HepG2 (cell line): ENCODE results near the gene CBFA2T2. TPM values are rescaled to one million over a fixed set of nuclear protein-coding genes. Genes with fewer than 3 reads are reported as not detected.
"Not testable (repeated sequence)": the region's sequence is repeated elsewhere in the genome, so short reads cannot be mapped to it uniquely, and the experiment has no call there.

Experiments
- BCL6 ChIP-seq: IDR thresholded peaks from 2 replicates; pipeline ENCODE4 v1.6.1; 2016; ENCODE audit warnings: missing genetic modification reagents, missing compliant biosample characterization
- DNMT1 ChIP-seq: sonication (generic); formaldehyde crosslinking; IDR thresholded peaks from 2 replicates; pipeline ENCODE4 v1.5.1; 2020; ENCODE audit warnings: mild to moderate bottlenecking, missing genetic modification reagents
- ISL2 ChIP-seq: sonication (generic); formaldehyde crosslinking; IDR thresholded peaks from 2 replicates; pipeline ENCODE4 v1.5.0; 2020; ENCODE audit warnings: missing genetic modification reagents
- ISX ChIP-seq: sonication (generic); formaldehyde crosslinking; conservative IDR thresholded peaks from 2 replicates; pipeline ENCODE4 v1.5.0; 2020; ENCODE audit warnings: missing genetic modification reagents
- KAT8 ChIP-seq: IDR thresholded peaks from 2 replicates; pipeline ENCODE4 v1.6.1; 2016; ENCODE audit warnings: missing genetic modification reagents, missing compliant biosample characterization
- LCORL ChIP-seq, 2 experiments: fragments of 450-650 bp in 1 of 2; sonication (generic) in 1 of 2; formaldehyde crosslinking in 1 of 2; IDR thresholded peaks; 2 replicates each; pipeline versions ENCODE4 v1.5.0 to v1.6.1; 2017 to 2020; ENCODE audit warnings: antibody characterized with exemption in 1 of 2, missing genetic modification reagents in 1 of 2
- PHF5A ChIP-seq: IDR thresholded peaks from one replicate; pipeline ENCODE4 v1.6.1; 2018; ENCODE audit warnings: low read depth, missing genetic modification reagents; ENCODE audit not compliant: unreplicated experiment
- REPIN1 ChIP-seq: sonication (generic); formaldehyde crosslinking; IDR thresholded peaks from 2 replicates; pipeline ENCODE4 v1.8.0; 2022; ENCODE audit warnings: missing genetic modification reagents, low read depth, mild to moderate bottlenecking, borderline replicate concordance
- SOX13 ChIP-seq, 3 experiments: fragments of 450-650 bp in 1 of 3; sonication (generic) in 1 of 3; formaldehyde crosslinking in 1 of 3; IDR thresholded peaks in 2 of 3; conservative IDR thresholded peaks in 1 of 3; 2 replicates each; pipeline versions ENCODE4 v1.5.0 to v1.6.1; 2016 to 2020; ENCODE audit warnings: antibody characterized with exemption in 1 of 3, mild to moderate bottlenecking in 1 of 3, missing compliant biosample characterization in 1 of 3, missing genetic modification reagents in 1 of 3, moderate library complexity in 1 of 3
- THAP11 ChIP-seq: IDR thresholded peaks from 2 replicates; pipeline ENCODE4 v1.6.1; 2016; ENCODE audit warnings: missing biosample characterization, missing genetic modification reagents
- ZFP90 ChIP-seq: sonication (generic); formaldehyde crosslinking; IDR thresholded peaks from 2 replicates; pipeline ENCODE4 v1.8.0; 2022; ENCODE audit warnings: missing genetic modification reagents, mild to moderate bottlenecking, inconsistent platforms, borderline replicate concordance
- ZNF136 ChIP-seq: sonication (generic); formaldehyde crosslinking; IDR thresholded peaks from 2 replicates; pipeline ENCODE4 v1.8.1; 2022; ENCODE audit warnings: low read depth, mild to moderate bottlenecking, moderate library complexity, missing genetic modification reagents
- ZNF788 ChIP-seq: sonication (generic); formaldehyde crosslinking; IDR thresholded peaks from 2 replicates; pipeline ENCODE4 v1.5.0; 2020; ENCODE audit warnings: mild to moderate bottlenecking, missing genetic modification reagents, borderline replicate concordance
- polyA plus RNA-seq, 8 experiments: library from polyadenylated mRNA; depleted of rRNA in 3 of 8; stranded (reverse) in 7 of 8; unstranded in 1 of 8; fragments of >200 nt; fragmentation: Illumina TruSeq in 4 of 8; extraction: Trizol in 4 of 8; gene quantifications; 2 replicates each; pipeline versions ENCODE4 v1.2.1 to v1.2.3, GENCODE V29; 2011 to 2016; ENCODE audit warnings: low read depth in 4 of 8, missing spikeins in 1 of 8, mixed read lengths in 1 of 8; ENCODE audit not compliant: insufficient read depth in 1 of 8
- total RNA-seq, 5 experiments: library from RNA; depleted of rRNA; stranded (reverse); fragments of >200 nt; fragmentation: Illumina TruSeq; extraction: Trizol; gene quantifications; 2 replicates each; pipeline ENCODE4 v1.2.3, GENCODE V29; 2016; ENCODE audit warnings: low read depth in 1 of 5
- TF ChIP-seq, protein P1 (sequence below): sonication (generic); formaldehyde crosslinking; IDR thresholded peaks from 2 replicates; pipeline ENCODE4 v1.4.0; 2020; ENCODE audit warnings: missing genetic modification reagents
- TF ChIP-seq, protein P2 (sequence below): sonication (generic); formaldehyde crosslinking; IDR thresholded peaks from 2 replicates; pipeline ENCODE4 v1.4.0; 2020; ENCODE audit warnings: missing genetic modification reagents
- TF ChIP-seq, protein P3 (sequence below): sonication (generic); formaldehyde crosslinking; IDR thresholded peaks from 2 replicates; pipeline ENCODE4 v1.4.0; 2020; ENCODE audit warnings: missing genetic modification reagents, mild to moderate bottlenecking, borderline replicate concordance
- TF ChIP-seq, protein P4 (sequence below): IDR thresholded peaks from 2 replicates; pipeline ENCODE4 v1.6.1; 2016; ENCODE audit warnings: mild to moderate bottlenecking

The CBFA2T2 gene
- total and polyA plus RNA-seq, 2 of the 13 experiments (the other 11 are each of a cell fraction or from before 2014, with no cell fraction given) = 6.3 to 21.2 TPM

DNA sequence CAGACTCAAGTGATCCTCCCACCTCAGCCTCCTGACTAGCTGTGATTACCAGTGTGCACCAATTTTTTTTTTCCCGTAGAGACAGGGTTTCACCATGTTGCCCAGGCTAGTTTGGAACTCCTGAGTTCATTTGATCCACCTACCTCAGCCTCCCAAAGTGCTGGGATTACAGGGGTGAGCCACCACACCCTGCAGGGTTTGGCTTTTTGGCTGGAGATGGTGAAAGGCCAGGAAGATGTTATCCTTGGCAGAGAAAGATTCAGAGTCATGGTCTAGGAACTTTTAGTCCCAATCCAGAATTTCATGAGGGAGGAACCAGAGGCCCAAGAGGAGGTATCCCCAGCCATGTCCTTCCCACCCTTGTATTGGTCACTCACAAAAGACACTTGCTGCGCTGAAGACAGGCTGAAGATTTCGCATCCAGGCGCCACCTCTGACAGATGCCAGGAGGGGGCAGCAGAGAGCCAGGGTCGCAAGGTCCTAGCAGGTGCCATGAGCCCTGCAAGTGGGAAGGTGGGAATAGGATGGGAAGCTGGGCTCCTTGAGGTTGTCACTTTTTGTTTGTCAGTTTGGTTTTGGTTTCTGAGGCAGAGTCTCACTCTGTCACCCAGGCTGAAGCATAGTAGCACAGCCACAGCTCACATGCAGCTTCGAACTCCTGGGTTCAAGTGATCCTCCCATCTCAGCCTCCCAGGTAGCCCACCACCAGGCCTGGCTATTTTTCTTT is 32.8 kb upstream of the CBFA2T2 start (continued):
- TF ChIP-seq REPIN1 (CRISPR knock-in tag) (peak; percentile 88; the same call in 1 of the 2 replicates), LCORL (CRISPR knock-in tag; IDR thresholded peaks at IDR 0.05) (peak; percentile 51; the same call in 1 of the 2 replicates), THAP11 (peak; percentile 69), BCL6 (CRISPR knock-in tag) (peak; percentile 58), ISL2 (CRISPR knock-in tag) (peak; percentile 67; the same call in 1 of the 2 replicates), ISX (CRISPR knock-in tag) (0 out of 2 replicates have a peak, but pooled peaks have one; percentile 45), PHF5A (peak; percentile 66), ZNF136 (peak; percentile 56; the same call in 1 of the 2 replicates), ZNF788 (CRISPR knock-in tag) (peak; percentile 58; the same call in 1 of the 2 replicates), ZFP90 (CRISPR knock-in tag) (peak; percentile 73), SOX13 (CRISPR knock-in tag; conservative IDR thresholded peaks at IDR 0.05 in 1 of 2, IDR thresholded peaks at IDR 0.05 in 1 of 2) (peak in 1 of 2 experiments; percentile 30; a peak in 1 of 4 replicates), KAT8 (CRISPR knock-in tag) (peak; percentile 32; the same call in 1 of the 2 replicates), DNMT1 (CRISPR knock-in tag) (0 out of 2 replicates have a peak, but pooled peaks have one; percentile 82)
- TF ChIP-seq LCORL, SOX13 (IDR thresholded peaks at IDR 0.05): not testable (repeated sequence)
- TF ChIP-seq, protein P1, sequence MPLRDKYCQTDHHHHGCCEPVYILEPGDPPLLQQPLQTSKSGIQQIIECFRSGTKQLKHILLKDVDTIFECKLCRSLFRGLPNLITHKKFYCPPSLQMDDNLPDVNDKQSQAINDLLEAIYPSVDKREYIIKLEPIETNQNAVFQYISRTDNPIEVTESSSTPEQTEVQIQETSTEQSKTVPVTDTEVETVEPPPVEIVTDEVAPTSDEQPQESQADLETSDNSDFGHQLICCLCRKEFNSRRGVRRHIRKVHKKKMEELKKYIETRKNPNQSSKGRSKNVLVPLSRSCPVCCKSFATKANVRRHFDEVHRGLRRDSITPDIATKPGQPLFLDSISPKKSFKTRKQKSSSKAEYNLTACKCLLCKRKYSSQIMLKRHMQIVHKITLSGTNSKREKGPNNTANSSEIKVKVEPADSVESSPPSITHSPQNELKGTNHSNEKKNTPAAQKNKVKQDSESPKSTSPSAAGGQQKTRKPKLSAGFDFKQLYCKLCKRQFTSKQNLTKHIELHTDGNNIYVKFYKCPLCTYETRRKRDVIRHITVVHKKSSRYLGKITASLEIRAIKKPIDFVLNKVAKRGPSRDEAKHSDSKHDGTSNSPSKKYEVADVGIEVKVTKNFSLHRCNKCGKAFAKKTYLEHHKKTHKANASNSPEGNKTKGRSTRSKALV (CRISPR knock-in tag) = peak; percentile 42; the same call in 1 of the 2 replicates
- TF ChIP-seq, protein P2, sequence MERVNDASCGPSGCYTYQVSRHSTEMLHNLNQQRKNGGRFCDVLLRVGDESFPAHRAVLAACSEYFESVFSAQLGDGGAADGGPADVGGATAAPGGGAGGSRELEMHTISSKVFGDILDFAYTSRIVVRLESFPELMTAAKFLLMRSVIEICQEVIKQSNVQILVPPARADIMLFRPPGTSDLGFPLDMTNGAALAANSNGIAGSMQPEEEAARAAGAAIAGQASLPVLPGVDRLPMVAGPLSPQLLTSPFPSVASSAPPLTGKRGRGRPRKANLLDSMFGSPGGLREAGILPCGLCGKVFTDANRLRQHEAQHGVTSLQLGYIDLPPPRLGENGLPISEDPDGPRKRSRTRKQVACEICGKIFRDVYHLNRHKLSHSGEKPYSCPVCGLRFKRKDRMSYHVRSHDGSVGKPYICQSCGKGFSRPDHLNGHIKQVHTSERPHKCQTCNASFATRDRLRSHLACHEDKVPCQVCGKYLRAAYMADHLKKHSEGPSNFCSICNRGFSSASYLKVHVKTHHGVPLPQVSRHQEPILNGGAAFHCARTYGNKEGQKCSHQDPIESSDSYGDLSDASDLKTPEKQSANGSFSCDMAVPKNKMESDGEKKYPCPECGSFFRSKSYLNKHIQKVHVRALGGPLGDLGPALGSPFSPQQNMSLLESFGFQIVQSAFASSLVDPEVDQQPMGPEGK (CRISPR knock-in tag) = 0 out of 2 replicates have a peak, but pooled peaks have one; percentile 14
- TF ChIP-seq, protein P3, sequence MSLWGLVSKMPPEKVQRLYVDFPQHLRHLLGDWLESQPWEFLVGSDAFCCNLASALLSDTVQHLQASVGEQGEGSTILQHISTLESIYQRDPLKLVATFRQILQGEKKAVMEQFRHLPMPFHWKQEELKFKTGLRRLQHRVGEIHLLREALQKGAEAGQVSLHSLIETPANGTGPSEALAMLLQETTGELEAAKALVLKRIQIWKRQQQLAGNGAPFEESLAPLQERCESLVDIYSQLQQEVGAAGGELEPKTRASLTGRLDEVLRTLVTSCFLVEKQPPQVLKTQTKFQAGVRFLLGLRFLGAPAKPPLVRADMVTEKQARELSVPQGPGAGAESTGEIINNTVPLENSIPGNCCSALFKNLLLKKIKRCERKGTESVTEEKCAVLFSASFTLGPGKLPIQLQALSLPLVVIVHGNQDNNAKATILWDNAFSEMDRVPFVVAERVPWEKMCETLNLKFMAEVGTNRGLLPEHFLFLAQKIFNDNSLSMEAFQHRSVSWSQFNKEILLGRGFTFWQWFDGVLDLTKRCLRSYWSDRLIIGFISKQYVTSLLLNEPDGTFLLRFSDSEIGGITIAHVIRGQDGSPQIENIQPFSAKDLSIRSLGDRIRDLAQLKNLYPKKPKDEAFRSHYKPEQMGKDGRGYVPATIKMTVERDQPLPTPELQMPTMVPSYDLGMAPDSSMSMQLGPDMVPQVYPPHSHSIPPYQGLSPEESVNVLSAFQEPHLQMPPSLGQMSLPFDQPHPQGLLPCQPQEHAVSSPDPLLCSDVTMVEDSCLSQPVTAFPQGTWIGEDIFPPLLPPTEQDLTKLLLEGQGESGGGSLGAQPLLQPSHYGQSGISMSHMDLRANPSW = peak; percentile 47; the same call in 1 of the 2 replicates
- TF ChIP-seq, protein P4, sequence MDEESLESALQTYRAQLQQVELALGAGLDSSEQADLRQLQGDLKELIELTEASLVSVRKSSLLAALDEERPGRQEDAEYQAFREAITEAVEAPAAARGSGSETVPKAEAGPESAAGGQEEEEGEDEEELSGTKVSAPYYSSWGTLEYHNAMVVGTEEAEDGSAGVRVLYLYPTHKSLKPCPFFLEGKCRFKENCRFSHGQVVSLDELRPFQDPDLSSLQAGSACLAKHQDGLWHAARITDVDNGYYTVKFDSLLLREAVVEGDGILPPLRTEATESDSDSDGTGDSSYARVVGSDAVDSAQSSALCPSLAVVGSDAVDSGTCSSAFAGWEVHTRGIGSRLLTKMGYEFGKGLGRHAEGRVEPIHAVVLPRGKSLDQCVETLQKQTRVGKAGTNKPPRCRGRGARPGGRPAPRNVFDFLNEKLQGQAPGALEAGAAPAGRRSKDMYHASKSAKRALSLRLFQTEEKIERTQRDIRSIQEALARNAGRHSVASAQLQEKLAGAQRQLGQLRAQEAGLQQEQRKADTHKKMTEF (CRISPR knock-in tag) = peak; percentile 55; the same call in 1 of the 2 replicates
